Epidermal melanocyte (primary cell): ENCODE measurements around the gene WDFY2.
"Not testable (repeated sequence)": the region's sequence is repeated elsewhere in the genome, so short reads cannot be mapped to it uniquely, and the experiment has no call there.

ENCODE experiments used
- DNase-seq: peaks from one replicate; pipeline ENCODE4 v3.0.0; 2011; ENCODE audit warnings: low spot score; ENCODE audit not compliant: insufficient read length

The WDFY2 gene

GRCh38 chr13:51660813-51661212 is 76.6 kb downstream of the WDFY2 start:
- no peak for DNase-seq

- DNase-seq, result no peak
These were observed 80.0 kb downstream of the WDFY2 start for GRCh38 chr13:51663973-51664957.

- no peak for DNase-seq
These were observed 81.2 kb downstream of the WDFY2 start for GRCh38 chr13:51665456-51665855.

GRCh38 chr13:51666374-51666773 is 82.1 kb downstream of the WDFY2 start:
- DNase-seq, result no peak

- no peak for DNase-seq
These were observed 82.6 kb downstream of the WDFY2 start for GRCh38 chr13:51666839-51667238.

GRCh38 chr13:51668580-51669195 is 84.4 kb downstream of the WDFY2 start:
- no peak for DNase-seq

- no peak for DNase-seq
These were observed 88.9 kb downstream of the WDFY2 start for GRCh38 chr13:51673165-51673564.

- DNase-seq, result no peak
These were observed 90.0 kb downstream of the WDFY2 start for GRCh38 chr13:51674276-51674675.

- no peak for DNase-seq
These were observed 91.1 kb downstream of the WDFY2 start for GRCh38 chr13:51675385-51675784.

GRCh38 chr13:51675877-51676276 is 91.6 kb downstream of the WDFY2 start:
- DNase-seq, result no peak

- DNase-seq, result no peak
These were observed 92.5 kb downstream of the WDFY2 start for GRCh38 chr13:51676739-51677138.

- no peak for DNase-seq
These were observed 94.2 kb downstream of the WDFY2 start for GRCh38 chr13:51678420-51678819.

GRCh38 chr13:51679616-51680015 is 95.4 kb downstream of the WDFY2 start:
- DNase-seq, result no peak

- no peak for DNase-seq
These were observed 96.9 kb downstream of the WDFY2 start for GRCh38 chr13:51681037-51681678.

GRCh38 chr13:51682686-51683085 is 98.4 kb downstream of the WDFY2 start:
- DNase-seq, result no peak

- no peak for DNase-seq
These were observed 99.3 kb downstream of the WDFY2 start for GRCh38 chr13:51683597-51683996.

- no peak for DNase-seq
These were observed 99.8 kb downstream of the WDFY2 start for GRCh38 chr13:51684076-51684475.

GRCh38 chr13:51687947-51688714 is 103.9 kb downstream of the WDFY2 start:
- no peak for DNase-seq

GRCh38 chr13:51688937-51689662 is 104.8 kb downstream of the WDFY2 start:
- DNase-seq, result no peak

- DNase-seq, result peak; percentile 66
These were observed 105.4 kb downstream of the WDFY2 start for GRCh38 chr13:51689663-51689996.

- not testable (repeated sequence) for DNase-seq
These were observed 111.4 kb downstream of the WDFY2 start for GRCh38 chr13:51695677-51696076.
